ENCODE results near the gene ZNF133.

The ZNF133 gene

DNA sequence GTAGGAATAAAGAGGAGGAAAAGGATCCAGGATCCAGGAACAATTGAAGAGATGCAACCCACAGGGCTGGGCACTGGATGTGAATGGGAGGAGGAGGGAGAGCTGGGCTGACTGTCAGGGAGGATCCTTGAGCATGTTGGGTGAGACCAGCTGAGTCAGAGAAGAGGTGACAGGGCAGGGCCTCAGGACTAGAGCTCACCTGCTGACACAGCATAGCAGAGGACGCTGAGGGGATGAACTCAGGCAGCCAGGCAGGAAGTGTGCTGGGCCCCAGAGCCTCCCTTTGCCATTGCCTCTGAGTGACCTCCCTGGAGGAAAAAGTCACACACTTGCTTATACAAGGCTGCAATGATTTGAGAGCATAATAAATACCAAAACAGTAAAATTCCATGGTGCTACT lies 72.3 kb downstream of the ZNF133 start:
- no peak for DNase-seq (ENCODE audit: low read depth in 4 of 4, low spot score in 1 of 4)

DNA sequence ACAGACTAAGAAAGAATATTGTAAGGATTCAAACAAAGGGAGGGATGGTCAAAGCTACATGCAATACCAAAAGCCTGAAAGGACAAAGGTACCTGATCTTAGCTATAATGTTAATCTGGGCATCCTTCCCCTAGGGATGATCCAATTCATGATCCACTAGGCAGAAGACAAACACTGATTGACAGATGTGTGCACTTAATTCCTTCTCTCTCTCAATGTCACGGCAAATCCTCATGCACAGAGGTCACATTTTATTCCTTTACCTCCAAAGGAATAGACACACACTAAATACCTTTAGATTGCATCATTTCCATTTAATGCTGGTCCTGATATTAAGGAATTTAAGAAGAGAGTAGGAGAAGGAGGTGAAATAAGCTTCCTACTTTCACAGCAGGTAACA lies 73.4 kb downstream of the ZNF133 start:
- DNase-seq (ENCODE audit: low read depth in 4 of 4, low spot score in 1 of 4) = no peak

DNA sequence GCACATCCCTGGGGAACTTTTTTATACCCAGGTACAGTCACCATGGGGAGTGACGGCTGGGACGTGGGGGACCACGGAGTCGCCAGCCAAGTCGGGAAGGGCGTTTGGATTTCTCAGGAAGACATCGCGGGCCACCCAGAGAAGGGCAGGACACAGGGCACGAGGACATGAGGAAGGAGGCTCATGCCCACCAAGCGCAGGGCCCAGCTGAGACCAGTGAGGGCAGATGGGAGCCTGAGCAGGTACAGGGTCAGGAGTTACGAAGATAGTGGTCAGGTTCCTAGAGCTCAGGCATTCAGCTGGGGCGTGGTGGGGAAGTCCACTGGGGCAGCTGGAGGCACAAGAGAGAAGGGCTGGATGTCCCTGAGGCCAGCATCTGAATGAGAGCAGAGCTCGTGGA lies 74.6 kb downstream of the ZNF133 start:
- no peak for DNase-seq (ENCODE audit: low read depth in 4 of 4, low spot score in 1 of 4)

DNA sequence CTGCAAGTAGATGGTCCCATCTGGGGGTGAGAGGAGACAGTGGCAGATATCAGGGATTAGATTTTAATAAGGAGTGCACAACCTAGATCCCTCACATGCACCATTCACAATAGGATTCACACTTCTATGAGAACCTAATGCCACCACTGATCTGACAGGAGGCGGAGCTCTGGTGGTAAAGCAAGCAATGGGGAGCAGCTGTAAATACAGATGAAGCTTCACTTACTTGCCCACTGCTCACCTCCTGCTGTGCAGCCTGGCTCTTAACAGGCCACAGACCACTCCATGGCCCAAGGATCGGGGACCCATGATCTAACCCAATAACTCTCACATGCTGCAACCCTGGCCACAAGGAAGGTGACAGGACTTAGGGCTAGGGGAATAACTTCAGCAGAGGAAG lies 75.4 kb downstream of the ZNF133 start:
- DNase-seq (ENCODE audit: low read depth in 4 of 4, low spot score in 1 of 4) = no peak

DNA sequence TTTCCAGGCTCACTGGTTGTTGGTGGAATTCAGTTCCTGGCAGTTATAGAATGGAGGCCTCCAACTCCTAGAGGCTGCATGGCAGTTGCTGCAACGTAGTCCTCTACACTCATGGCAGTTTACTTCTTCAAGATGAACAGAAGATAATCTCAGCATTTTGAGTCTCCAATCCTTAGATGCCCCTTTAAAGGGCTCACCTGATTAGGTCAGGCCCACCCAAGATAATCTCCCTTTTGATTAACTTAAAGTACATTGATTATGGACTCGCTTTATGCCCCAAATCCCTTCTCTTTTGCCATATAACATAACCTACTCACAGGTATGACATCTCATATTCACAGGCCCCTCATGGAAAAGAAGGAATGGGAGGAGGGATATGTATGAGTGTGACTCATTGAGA lies 76.4 kb downstream of the ZNF133 start:
- DNase-seq (ENCODE audit: low read depth in 4 of 4, low spot score in 1 of 4) = no peak

Data from stimulated activated CD4-positive, alpha-beta T cell treated with anti-CD3 and anti-CD28 coated beads, Interleukin-1b, Interleukin-23, amount 100 ng/mL, for 24 hours (primary cell).